GM20000 (cell line): ENCODE data around the gene ARHGAP25.

ENCODE experiments used
- DNase-seq: peaks from one replicate; pipeline ENCODE4 v3.0.0; 2012; ENCODE audit warnings: low spot score
- TF ChIP-seq, protein P1 (sequence below): IDR thresholded peaks from 2 replicates; pipeline ENCODE4 v1.5.1; 2012; ENCODE audit warnings: mild to moderate bottlenecking, control low read depth; ENCODE audit errors: extremely low read depth, missing control alignments

The ARHGAP25 gene

DNA sequence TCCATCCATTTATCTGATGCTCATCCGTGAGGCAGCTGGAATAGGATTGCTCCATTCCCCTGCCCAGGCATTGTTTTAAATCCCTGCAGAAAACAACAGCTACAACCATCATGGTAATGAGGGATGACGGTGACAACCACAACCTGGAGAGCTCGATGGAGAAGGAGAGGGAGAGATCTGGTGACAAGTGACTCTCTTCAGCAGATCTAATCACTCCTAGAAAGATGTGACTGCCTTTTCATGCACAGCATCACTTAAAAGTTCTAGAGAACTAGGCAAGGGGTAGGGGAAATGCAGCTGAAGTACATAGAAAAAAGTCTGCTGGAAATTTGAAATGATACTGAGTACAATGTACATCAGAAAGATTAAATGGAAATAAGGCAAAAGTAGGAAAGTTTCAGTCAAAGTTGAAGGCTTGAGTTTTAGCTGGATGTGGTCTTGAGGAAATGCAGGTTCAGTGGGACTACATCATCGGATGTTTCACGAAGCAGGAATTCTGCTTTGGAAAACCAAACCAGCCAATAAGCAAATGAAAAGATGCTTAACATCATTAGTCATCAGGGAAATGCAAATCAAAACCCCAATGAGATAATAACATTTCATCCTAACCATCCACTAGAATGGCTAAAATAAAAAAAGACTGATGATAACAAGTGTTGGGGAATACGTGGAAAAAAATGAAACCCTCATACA lies 6.8 kb upstream of the ARHGAP25 start:
- TF ChIP-seq, protein P1, sequence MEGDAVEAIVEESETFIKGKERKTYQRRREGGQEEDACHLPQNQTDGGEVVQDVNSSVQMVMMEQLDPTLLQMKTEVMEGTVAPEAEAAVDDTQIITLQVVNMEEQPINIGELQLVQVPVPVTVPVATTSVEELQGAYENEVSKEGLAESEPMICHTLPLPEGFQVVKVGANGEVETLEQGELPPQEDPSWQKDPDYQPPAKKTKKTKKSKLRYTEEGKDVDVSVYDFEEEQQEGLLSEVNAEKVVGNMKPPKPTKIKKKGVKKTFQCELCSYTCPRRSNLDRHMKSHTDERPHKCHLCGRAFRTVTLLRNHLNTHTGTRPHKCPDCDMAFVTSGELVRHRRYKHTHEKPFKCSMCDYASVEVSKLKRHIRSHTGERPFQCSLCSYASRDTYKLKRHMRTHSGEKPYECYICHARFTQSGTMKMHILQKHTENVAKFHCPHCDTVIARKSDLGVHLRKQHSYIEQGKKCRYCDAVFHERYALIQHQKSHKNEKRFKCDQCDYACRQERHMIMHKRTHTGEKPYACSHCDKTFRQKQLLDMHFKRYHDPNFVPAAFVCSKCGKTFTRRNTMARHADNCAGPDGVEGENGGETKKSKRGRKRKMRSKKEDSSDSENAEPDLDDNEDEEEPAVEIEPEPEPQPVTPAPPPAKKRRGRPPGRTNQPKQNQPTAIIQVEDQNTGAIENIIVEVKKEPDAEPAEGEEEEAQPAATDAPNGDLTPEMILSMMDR: no peak
- no peak for DNase-seq

DNA sequence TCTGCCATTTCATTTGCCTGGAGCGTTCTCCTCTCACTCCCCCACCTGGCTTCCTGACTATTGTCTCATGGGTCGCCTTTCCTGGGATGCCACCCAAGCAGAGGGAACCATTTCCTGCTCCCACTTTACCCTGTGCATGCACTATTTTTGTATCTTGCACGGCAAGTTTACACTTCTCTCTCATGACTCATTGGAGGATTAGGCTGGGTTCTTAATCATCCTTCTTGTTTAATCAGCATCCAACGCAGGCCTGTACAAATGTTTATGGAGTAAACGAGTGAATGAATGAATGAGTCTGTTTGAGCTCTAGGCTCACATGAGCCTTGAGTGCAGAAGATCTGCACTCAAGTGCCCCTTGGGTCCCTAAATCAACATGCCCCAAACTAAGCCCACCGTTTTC lies 3.8 kb upstream of the ARHGAP25 start:
- no peak for DNase-seq
- TF ChIP-seq, protein P1: no peak

DNA sequence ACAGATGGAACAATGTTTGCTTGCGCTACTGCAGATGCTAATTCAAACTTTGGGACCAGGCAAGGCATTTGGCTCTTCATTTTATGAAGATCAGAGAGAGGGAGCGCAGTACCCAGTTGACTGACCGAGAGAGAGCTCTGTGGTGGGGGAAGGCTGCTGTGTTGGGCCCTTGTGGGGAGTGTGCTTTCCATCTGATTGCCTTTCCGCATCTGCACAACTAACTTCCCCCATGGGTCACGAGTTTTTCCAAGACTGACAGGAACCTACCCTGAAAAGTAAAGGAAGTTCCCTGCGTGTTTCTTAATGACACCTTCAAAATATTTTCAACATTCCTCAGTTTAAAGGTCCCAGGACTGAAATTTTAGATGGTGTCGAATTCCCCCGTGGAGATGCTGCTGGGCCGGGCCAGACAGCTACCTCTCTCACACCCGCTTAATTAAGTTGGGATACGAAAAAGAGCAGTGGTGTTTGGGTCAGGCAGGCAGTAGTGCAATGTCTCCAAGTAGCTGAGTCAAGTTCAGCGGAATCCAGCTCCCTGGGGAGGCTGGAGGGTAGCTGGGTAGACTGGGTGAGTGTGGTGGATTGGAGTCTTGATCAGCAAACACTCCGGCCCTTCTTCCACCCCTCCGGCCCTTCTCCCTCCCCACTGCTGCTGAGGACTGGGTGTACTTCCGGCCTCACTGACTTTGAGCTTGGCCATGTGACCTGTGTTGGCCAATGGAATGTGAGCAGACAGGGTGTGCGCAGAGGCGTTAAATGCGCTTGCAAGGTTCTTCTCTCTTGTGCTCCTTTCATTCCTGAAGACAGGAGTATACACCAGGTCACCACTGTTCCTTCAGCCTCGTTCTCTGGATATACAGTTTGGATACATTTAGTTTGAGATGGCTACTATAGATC lies 2.3 kb upstream of the ARHGAP25 start:
- TF ChIP-seq, protein P1: no peak
- DNase-seq: no peak

DNA sequence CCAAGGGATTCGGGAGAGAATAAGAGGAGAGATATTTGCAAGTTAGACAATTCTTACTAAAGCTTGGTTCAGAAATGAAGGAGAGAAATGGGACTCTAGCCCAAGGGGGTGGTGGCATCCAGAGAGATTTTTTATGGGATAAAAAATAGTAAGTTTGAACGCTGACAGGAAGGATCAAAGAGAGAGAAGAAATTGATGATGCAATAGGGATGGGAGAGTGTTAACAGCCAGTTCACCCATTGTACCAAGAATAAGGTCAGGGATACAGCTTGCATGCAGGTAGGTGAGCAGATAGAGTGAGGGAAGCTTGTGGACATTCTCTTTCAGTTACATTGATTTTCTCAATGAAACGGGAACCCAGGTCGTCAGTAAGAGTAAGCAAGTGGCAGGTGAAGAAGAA lies 1.2 kb upstream of the ARHGAP25 start:
- TF ChIP-seq, protein P1: no peak
- DNase-seq: no peak

DNA sequence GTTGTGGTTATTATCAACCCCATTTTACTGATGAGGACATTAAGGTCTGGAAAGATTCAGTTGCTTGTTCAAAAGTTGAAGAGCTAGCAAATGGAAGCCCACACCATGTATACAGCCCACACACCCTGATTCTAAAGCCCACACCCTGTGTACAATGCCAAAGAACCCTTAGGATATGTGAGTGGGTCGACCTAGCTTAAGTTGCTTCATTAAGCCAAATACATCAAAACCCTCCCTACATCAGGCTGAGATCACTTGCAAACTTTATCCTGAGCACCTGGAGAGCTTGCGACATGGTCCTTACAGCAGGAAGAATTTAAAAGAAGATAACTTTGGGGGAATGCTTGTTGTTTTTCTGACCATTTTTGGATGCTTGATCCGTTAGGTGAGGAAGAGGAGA lies 435 bp upstream of the ARHGAP25 start:
- no peak for DNase-seq

DNA sequence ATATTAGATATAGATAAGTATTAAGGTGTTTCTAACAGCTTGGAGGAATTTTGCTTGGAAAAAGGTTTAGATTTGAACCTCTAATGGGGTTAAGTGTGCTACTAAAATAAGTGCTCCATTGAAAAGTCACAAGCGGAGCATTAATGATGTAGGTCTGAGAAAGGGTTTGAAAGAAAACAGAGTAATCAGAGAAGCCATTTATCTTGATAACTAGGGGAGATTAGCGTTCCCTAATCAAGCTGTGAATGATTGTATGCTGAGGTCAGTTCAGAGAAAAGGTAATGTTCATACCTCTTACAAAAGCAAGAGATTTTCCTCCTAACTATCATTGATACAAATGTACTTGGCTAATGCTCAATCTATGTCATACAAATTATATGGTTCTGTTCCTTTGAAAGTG lies 1.5 kb downstream of the ARHGAP25 start:
- TF ChIP-seq, protein P1: no peak
- DNase-seq: no peak

More for the DNA sequence above, 435 bp upstream of the ARHGAP25 start:
- TF ChIP-seq, protein P1: no peak

DNA sequence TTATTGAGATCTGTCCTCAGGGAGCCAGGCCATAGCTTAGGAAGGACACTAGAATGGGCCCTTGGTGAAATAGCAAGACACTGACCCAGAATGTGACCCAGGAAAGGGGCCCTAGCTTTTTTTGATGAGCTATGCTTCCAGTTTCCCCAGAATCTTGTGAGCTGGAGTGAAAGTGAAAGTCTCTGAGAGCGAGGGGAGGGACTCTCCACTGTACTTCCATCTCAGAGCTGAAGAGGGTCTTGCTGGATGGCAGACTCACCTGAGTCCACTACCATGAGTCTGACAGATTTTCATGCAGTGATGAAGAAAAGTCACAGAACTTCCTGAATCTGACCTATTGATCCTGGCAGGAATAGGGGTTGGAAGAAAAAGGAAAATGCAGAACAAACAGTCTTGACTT lies 3.1 kb downstream of the ARHGAP25 start:
- peak; percentile 50 for DNase-seq
- TF ChIP-seq, protein P1: no peak
